Measurements from ENCODE around the gene PRKCE. TPM values are rescaled to one million over a fixed set of nuclear protein-coding genes. Genes with fewer than 3 reads are reported as not detected.

The PRKCE gene
- total RNA-seq, 1 donor from 2014 or later, result 2.4 TPM

DNA sequence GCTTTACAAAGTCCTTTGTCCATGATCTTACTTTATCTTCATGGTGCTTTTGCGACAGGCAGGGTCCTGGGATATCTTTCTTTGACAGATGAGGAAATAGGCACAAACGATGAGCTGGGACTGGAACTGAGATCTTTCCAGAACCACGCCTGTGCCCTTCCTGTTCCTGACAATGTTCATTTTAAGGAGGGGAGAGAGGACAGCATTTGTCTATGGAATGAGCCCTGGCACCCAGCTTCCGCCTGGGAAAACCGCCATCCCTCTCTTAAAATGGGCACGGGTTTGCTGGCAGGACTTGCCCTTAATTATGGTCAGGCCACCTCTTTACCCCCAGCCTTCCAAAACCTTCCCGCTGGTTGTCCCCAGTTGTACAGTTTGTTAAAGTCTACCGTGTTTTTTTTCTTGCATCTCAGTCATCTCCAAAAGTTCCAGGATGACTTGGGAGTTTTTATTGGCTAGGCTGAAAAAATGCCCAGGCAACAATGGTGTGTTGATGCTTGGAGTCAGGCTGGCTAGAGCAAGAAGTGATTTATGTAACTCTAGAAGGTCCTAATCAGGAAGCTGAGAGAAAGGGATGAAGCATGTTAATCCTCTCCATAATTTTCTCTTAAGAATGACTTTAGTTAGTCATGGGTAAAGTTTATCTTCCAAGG is 380.8 kb downstream of the PRKCE start:
- no peak for DNase-seq (ENCODE audit: low read depth)

DNA sequence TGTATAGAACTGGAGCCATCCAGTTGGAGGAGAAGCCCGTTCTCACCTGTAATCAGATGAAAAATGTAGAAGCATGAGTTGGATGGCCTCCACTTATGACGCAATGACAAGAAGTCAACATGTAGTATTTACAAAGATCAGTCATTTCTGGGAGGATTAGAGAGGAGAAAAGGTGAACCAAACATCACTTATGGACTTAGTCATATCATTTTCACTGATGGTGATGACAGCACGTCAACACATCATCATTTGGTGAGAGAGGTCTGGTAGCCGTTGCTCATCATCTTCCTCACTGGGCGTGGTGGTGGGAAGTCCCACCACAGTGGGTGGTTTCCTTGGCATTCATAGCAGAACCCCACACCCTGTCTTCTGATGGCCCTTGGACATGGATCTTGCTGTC is 381.5 kb downstream of the PRKCE start:
- DNase-seq (ENCODE audit: low read depth), result no peak

GRCh38 chr2:46034535-46034934 is 383.1 kb downstream of the PRKCE start:
- no peak for DNase-seq (ENCODE audit: low read depth)

DNA sequence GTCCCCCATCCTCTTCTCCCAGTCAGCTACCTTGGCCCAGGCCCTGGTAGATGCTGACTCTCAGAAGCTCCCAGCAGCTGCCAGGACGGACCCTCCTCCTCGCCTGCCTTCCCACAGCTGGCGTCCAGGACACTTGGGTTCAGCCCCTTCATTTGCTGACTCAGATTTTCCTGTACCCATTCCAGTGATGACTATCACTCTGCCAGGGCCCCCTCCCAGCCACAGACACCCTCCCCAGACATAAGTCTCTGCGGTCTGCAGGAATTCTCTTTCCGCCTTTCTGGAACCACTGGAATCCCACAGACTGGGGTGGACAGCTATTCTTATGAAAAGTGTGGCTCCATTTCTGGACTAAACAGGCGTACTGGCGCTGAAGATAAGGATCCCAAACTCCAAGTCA is 385.5 kb downstream of the PRKCE start:
- DNase-seq (ENCODE audit: low read depth), result peak; percentile 98

DNA sequence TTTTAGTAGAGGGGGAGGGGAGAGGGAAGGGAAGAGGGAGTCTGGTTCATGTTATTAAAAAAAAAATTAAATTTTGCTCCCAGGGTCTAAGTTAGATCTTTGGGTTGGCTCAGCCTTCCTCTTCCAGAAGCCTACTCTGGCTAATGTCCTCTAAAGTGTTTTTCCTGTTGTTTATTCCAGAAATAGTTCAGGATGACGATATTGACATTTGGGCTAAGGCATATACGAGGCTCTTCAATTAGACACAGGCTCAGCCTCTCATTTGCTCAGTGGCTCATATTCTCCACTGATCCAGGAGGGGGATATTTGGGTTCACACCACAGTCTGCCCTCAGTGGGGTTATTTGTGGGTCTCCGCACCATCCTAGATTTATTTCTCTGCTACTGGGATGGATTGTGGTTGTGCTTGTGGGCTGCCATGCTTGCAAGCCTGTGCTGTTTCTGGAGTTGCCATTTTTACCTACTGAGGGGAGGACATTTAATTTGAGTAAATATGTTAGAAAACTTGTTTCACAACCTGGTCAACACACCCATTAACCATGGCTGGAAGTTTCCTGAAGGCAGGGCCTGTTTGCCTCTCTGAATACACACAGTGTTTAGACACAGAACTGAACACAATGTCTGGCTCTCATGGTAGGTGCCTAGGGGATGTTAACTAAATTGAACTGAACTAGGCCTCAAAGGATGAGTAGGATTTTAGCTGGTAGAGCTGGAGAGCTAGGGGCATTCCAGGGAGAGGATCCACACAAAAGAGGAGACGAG is 388.2 kb downstream of the PRKCE start:
- DNase-seq (ENCODE audit: low read depth), result peak; percentile 84

- DNase-seq (ENCODE audit: low read depth), result no peak
Observed at GRCh38 chr2:46040563-46041155, 389.2 kb downstream of the PRKCE start.

DNA sequence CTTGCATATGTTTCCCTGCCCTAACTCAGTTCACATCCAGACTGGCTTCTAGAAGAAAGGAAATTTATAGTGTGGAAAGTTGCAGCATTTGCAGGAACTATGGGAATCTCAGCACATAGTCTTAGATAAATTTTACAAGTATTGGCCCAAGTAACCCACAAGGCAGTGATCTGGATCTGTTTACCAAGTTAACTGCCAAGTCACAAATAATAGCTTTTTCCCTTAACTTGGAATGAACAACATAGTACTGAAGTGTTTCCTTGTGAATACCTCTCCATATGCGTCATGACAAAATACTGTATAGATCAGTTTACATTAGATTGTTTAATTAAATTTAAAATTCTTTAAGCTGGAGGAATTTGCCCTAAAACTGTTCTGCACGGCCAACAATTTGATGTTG is 390.0 kb downstream of the PRKCE start:
- DNase-seq (ENCODE audit: low read depth), result no peak

- no peak for DNase-seq (ENCODE audit: low read depth)
Observed at GRCh38 chr2:46042207-46042637, 390.7 kb downstream of the PRKCE start.

- DNase-seq (ENCODE audit: low read depth), result no peak
Observed at GRCh38 chr2:46042711-46043110, 391.2 kb downstream of the PRKCE start.

GRCh38 chr2:46045888-46046287 is 394.4 kb downstream of the PRKCE start:
- DNase-seq (ENCODE audit: low read depth), result peak; percentile 58

- peak; percentile 67 for DNase-seq (ENCODE audit: low read depth)
Observed at GRCh38 chr2:46047290-46047689, 395.8 kb downstream of the PRKCE start.

DNA sequence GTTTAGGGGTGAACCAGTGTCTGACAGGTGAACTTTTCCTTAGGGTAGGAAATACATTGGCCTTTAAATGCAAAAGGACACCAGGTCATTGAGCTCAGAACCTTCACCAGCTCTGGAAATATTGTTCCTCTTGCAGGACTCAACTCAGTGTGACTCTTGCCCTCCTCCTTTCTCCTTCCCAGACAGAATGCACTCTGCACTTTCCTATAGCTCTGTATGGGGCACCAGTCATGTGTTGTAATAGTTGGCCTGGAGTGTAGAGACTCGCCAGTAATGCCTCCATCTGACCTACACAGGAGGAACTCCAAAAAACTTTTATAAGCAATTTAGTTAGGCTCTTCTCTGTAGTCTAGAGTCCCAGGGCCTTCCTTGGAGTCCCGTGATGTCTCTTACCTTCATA is 397.2 kb downstream of the PRKCE start:
- no peak for DNase-seq (ENCODE audit: low read depth)

GRCh38 chr2:46050027-46050426 is 398.6 kb downstream of the PRKCE start:
- DNase-seq (ENCODE audit: low read depth), result no peak

DNA sequence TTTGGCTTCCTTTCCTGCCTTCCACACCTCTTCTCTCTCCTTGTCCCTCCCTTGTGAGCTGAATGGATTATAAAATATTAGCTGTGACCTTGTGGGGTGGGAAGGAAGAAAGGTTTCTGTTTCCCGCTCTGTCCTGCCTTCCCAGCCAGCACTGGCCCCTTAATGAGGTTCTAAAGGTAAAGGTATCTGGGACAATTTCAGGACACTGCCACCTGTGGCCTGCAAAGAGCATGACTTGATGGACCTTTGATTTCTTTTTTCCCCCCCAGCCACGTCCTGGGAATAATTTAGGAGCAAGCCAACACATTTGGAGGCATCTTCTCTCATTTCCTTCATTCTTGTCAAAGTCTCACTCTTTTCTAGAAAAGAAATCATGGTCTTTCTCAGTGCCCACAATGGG is 399.0 kb downstream of the PRKCE start:
- no peak for DNase-seq (ENCODE audit: low read depth)

DNA sequence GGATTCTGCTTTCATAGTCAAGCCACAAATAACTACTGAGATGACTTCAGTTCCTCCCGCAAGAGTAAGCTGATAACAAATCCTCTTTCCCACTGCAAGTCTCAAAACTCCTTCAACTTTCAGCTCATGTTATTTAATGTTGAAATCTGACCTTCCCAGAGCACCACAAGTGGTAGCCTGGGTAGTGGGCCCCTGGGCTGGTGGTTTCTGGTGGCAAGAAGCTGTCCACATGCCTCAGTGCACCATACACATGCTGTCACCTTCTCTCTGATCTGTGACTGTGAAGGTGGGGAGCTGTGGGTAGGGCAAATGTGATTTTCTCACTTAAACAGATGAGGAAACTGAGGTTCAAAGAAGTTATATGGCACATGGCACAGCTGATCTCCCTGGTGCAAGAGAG is 399.6 kb downstream of the PRKCE start:
- DNase-seq (ENCODE audit: low read depth), result peak; percentile 28

GRCh38 chr2:46053564-46053963 is 402.1 kb downstream of the PRKCE start:
- DNase-seq (ENCODE audit: low read depth), result no peak

DNA sequence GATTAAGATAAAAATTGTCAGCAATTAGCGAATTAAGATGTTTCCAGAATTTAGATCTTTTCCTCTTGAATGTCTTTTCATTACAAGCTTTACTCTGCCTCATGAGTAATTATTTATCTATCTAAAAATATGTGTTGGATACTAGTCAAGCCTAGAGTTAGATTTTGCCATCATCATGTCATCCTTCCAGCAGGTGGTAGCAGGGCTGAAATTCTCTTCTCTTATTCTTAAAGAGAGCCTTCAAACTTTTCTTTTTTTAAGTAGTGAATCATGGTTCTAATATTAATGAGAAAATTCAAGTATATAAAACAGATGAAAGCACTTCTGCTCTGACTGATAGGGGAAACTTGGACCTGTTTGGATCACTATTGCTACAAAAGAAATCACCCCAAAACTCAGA is 405.1 kb downstream of the PRKCE start:
- peak; percentile 68 for DNase-seq (ENCODE audit: low read depth)

DNA sequence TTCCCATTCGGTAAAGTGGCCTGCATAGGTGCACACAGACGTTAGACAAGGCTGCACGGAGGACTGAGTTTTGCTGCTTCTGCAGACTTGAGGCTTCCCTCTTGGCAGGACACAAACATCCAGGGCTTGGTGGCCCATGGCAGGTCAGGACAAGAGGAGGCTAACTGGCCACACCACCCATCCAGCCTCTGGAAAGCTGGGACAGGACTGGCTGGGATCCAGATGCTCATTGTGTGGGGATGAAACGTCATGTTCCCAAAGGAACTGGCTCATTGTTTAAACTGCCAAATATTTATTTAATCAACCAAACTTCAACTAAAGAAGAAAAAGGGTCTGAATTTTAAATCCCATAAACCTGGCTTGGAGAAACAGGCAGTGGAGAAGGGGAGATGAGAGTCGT is 406.7 kb downstream of the PRKCE start:
- no peak for DNase-seq (ENCODE audit: low read depth)

DNA sequence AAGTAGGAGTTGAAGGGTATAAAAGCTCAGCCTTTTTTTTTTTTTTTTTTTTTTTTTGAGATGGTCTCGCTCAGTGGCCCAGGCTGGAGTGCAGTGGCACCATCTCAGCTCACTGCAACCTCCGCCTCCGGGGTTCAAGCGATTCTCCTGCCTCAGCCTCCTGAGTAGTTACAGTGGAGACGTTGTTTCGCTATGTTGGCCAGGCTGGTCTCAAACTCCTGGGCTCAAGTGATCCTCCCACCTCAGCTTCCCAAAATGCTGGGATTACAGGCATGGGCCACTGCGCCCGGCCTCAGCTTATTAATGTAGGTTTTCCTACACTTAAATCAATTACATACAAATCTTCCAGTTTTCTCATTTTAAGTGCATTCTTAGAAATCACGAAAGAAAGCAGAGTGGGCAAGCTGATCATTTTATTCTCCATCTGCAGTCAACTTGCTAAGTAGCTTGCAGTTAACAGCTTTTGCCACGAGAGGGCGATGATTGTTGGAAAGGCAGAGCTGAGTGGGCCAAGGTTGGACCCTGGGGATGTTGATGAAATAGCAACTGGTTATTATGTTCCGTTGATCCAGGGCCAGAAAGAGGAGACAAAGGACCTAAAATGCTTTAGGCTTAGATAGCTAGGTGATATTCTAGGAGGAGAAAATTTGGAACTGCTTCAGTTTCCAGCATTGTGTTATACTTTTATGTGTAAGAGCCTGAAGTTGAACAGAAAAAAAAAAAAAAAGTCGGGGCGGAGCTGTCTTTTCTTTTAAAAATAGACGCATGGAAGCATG is 411.4 kb downstream of the PRKCE start:
- peak; percentile 91 for DNase-seq (ENCODE audit: low read depth)

DNA sequence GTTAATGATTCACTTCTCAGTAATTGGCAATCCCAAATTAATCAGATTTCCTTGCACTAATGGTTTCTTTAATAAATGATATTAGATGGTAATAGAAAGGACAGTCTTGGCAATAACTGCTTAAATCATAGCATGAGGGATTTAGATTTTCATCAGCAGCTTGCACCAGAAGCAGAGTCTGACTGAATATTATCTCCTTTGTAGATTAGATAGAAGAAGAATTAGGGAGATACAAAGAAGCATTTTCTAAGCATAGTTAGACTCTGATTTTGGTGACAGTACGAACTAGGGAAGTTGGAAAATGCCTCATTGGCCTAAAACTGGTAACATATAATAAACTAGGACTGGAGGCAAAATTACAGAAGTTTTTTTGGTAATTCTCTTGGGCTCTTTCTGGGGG is 412.9 kb downstream of the PRKCE start:
- DNase-seq (ENCODE audit: low read depth), result no peak

GRCh38 chr2:46065152-46065551 is 413.7 kb downstream of the PRKCE start:
- DNase-seq (ENCODE audit: low read depth), result no peak

GRCh38 chr2:46066116-46066515 is 414.6 kb downstream of the PRKCE start:
- DNase-seq (ENCODE audit: low read depth), result no peak
